Skeletal muscle satellite cell (primary cell): Measurements from ENCODE around the gene ABCC3.

Source experiments
- H3K27me3 ChIP-seq: 2 replicates; pipeline ENCODE4 v1.7.0; 2013; ENCODE audit warnings: low read length; ENCODE audit not compliant: control insufficient read depth, insufficient read depth
- H3K36me3 ChIP-seq: 2 replicates; pipeline ENCODE4 v1.7.0; 2013; ENCODE audit warnings: mild to moderate bottlenecking, control low read depth, low read length; ENCODE audit not compliant: insufficient read depth
- H3K4me1 ChIP-seq: 2 replicates; pipeline ENCODE4 v1.7.0; 2013; ENCODE audit warnings: low read length; ENCODE audit not compliant: control insufficient read depth, insufficient read depth
- H3K4me2 ChIP-seq: 2 replicates; pipeline ENCODE4 v1.7.0; 2013; ENCODE audit warnings: mild to moderate bottlenecking, low read length
- H3K4me3 ChIP-seq: 2 replicates; pipeline ENCODE4 v1.7.0; 2013; ENCODE audit warnings: low read length
- H3K9ac ChIP-seq: 2 replicates; pipeline ENCODE4 v1.7.0; 2013; ENCODE audit warnings: mild to moderate bottlenecking, low read depth, low read length, moderate library complexity
- H3K9me3 ChIP-seq: replicated peaks from 2 replicates; pipeline ENCODE4 v1.7.0; 2013; ENCODE audit warnings: mild to moderate bottlenecking, control low read depth, low read length

The ABCC3 gene

GRCh38 chr17:50608700-50609379 lies 25.8 kb upstream of the ABCC3 start:
- no peak overlapping the region for H3K9ac ChIP-seq
- peaks cover 47% of the 10 kb centered on the region for H3K27me3 ChIP-seq
- H3K36me3 ChIP-seq: no peaks in the 10 kb centered on the region
- no peak overlapping the region for H3K4me3 ChIP-seq
- no peaks in the 10 kb centered on the region for H3K9me3 ChIP-seq
- H3K4me2 ChIP-seq: no peak overlapping the region
- H3K4me1 ChIP-seq: peaks cover 6% of the 10 kb centered on the region

- H3K36me3 ChIP-seq: no peaks in the 10 kb centered on the region
- no peak overlapping the region for H3K4me2 ChIP-seq
- H3K27me3 ChIP-seq: peaks cover 40% of the 10 kb centered on the region
- H3K4me3 ChIP-seq: no peak overlapping the region
- peaks cover 3% of the 10 kb centered on the region for H3K4me1 ChIP-seq
- H3K9ac ChIP-seq: no peak overlapping the region
- H3K9me3 ChIP-seq: no peaks in the 10 kb centered on the region
Measured at GRCh38 chr17:50609380-50610074, 25.2 kb upstream of the ABCC3 start.

GRCh38 chr17:50611634-50612033 lies 23.0 kb upstream of the ABCC3 start:
- Histone ChIP-seq H3K4me2 (no peak overlapping the region), H3K36me3 (no peaks in the 10 kb centered on the region), H3K9me3 (no peaks in the 10 kb centered on the region), H3K9ac (no peak overlapping the region), H3K27me3 (peaks cover 22% of the 10 kb centered on the region), H3K4me3 (no peak overlapping the region), H3K4me1 (no peaks in the 10 kb centered on the region)

- H3K9ac ChIP-seq: no peak overlapping the region
- H3K4me1 ChIP-seq: no peaks in the 10 kb centered on the region
- H3K4me3 ChIP-seq: no peak overlapping the region
- H3K27me3 ChIP-seq: peaks cover 16% of the 10 kb centered on the region
- H3K36me3 ChIP-seq: no peaks in the 10 kb centered on the region
- H3K4me2 ChIP-seq: no peak overlapping the region
- no peaks in the 10 kb centered on the region for H3K9me3 ChIP-seq
Measured at GRCh38 chr17:50612281-50612680, 22.4 kb upstream of the ABCC3 start.

GRCh38 chr17:50613007-50613992 lies 21.4 kb upstream of the ABCC3 start:
- no peak overlapping the region for H3K9ac ChIP-seq

GRCh38 chr17:50614471-50615051 lies 20.1 kb upstream of the ABCC3 start:
- H3K9me3 ChIP-seq: no peaks in the 10 kb centered on the region
- H3K4me2 ChIP-seq: no peak overlapping the region
- no peak overlapping the region for H3K9ac ChIP-seq
- H3K4me1 ChIP-seq: peaks cover 16% of the 10 kb centered on the region
- no peak overlapping the region for H3K4me3 ChIP-seq
- H3K27me3 ChIP-seq: peaks cover 1% of the 10 kb centered on the region
- H3K36me3 ChIP-seq: no peaks in the 10 kb centered on the region

More at GRCh38 chr17:50613007-50613992, 21.4 kb upstream of the ABCC3 start:
- Histone ChIP-seq H3K36me3 (no peaks in the 10 kb centered on the region), H3K4me3 (no peak overlapping the region), H3K9me3 (no peaks in the 10 kb centered on the region), H3K27me3 (peaks cover 12% of the 10 kb centered on the region), H3K4me2 (no peak overlapping the region), H3K4me1 (peaks cover 4% of the 10 kb centered on the region)

GRCh38 chr17:50615828-50616227 lies 18.9 kb upstream of the ABCC3 start:
- Histone ChIP-seq H3K4me2 (no peak overlapping the region), H3K9me3 (no peaks in the 10 kb centered on the region), H3K36me3 (no peaks in the 10 kb centered on the region), H3K4me1 (peaks cover 16% of the 10 kb centered on the region), H3K27me3 (no peaks in the 10 kb centered on the region), H3K4me3 (no peak overlapping the region), H3K9ac (no peak overlapping the region)

GRCh38 chr17:50618300-50618699 lies 16.4 kb upstream of the ABCC3 start:
- H3K4me2 ChIP-seq: no peak overlapping the region
- no peaks in the 10 kb centered on the region for H3K36me3 ChIP-seq
- peaks cover 16% of the 10 kb centered on the region for H3K4me1 ChIP-seq
- H3K4me3 ChIP-seq: no peak overlapping the region
- H3K9me3 ChIP-seq: no peaks in the 10 kb centered on the region
- H3K27me3 ChIP-seq: no peaks in the 10 kb centered on the region
- no peak overlapping the region for H3K9ac ChIP-seq

GRCh38 chr17:50618941-50619340 lies 15.7 kb upstream of the ABCC3 start:
- Histone ChIP-seq H3K27me3 (no peaks in the 10 kb centered on the region), H3K4me3 (no peak overlapping the region), H3K9me3 (no peaks in the 10 kb centered on the region), H3K4me1 (peaks cover 16% of the 10 kb centered on the region), H3K9ac (no peak overlapping the region), H3K4me2 (no peak overlapping the region), H3K36me3 (no peaks in the 10 kb centered on the region)

- Histone ChIP-seq H3K4me1 (peaks cover 16% of the 10 kb centered on the region), H3K4me3 (no peak overlapping the region), H3K9me3 (no peaks in the 10 kb centered on the region), H3K27me3 (no peaks in the 10 kb centered on the region), H3K9ac (no peak overlapping the region), H3K4me2 (no peak overlapping the region), H3K36me3 (no peaks in the 10 kb centered on the region)
Measured at GRCh38 chr17:50619489-50619888, 15.2 kb upstream of the ABCC3 start.

GRCh38 chr17:50620237-50620636 lies 14.4 kb upstream of the ABCC3 start:
- Histone ChIP-seq H3K9me3 (no peaks in the 10 kb centered on the region), H3K36me3 (no peaks in the 10 kb centered on the region), H3K4me1 (peaks cover 16% of the 10 kb centered on the region), H3K9ac (no peak overlapping the region), H3K27me3 (no peaks in the 10 kb centered on the region), H3K4me2 (no peak overlapping the region), H3K4me3 (no peak overlapping the region)
